OCI-LY1 (cell line): Measurements from ENCODE around the gene IL36G.

Experiments
- EZH2 ChIP-seq: fragments of 200-600 bp; sonication (generic), shearing (Covaris generic); IDR thresholded peaks from 2 replicates; pipeline ENCODE4 v1.8.0; 2017; ENCODE audit warnings: borderline replicate concordance, mixed run types, mild to moderate bottlenecking, antibody characterized with exemption, low read length, moderate library complexity, mixed read lengths
- TF ChIP-seq, protein P1 (sequence below): fragments of 200-600 bp; sonication (generic), shearing (Covaris generic); IDR thresholded peaks from 2 replicates; pipeline ENCODE4 v1.5.1; 2017; ENCODE audit warnings: mild to moderate bottlenecking, antibody characterized with exemption, low read length, moderate library complexity, mixed read lengths

DNA sequence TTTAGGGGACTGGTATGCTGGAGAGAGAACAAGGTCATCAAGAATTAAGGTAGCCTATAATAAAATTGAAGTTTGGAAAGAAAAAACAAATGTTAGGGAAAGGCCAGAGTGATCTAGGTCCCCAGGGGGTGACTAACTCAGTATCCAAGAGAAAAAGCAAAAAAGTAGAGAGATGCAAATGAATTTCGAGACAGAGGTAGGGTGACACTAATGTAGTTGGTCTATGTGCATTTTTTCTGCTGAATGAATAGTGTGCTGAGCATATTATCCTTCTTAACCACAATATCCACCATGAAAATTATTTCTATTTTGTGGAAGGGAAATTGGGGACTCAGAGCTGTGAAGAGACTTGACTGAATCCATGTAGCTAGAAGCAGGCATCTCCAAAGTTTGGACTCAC lies 37.2 kb downstream of the IL36G start:
- TF ChIP-seq, protein P1, sequence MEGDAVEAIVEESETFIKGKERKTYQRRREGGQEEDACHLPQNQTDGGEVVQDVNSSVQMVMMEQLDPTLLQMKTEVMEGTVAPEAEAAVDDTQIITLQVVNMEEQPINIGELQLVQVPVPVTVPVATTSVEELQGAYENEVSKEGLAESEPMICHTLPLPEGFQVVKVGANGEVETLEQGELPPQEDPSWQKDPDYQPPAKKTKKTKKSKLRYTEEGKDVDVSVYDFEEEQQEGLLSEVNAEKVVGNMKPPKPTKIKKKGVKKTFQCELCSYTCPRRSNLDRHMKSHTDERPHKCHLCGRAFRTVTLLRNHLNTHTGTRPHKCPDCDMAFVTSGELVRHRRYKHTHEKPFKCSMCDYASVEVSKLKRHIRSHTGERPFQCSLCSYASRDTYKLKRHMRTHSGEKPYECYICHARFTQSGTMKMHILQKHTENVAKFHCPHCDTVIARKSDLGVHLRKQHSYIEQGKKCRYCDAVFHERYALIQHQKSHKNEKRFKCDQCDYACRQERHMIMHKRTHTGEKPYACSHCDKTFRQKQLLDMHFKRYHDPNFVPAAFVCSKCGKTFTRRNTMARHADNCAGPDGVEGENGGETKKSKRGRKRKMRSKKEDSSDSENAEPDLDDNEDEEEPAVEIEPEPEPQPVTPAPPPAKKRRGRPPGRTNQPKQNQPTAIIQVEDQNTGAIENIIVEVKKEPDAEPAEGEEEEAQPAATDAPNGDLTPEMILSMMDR = no peak
- no peak for TF ChIP-seq EZH2
